Measurements from ENCODE around the gene TMED3.

The TMED3 gene

GRCh38 chr15:79322945-79323344 lies 12.0 kb downstream of the TMED3 start:
- TF ChIP-seq CTCF (IDR thresholded peaks at IDR 0.05; ENCODE audit: insufficient read depth, low read length, missing control alignments): no peak
- no peak for DNase-seq (ENCODE audit: low read depth, low spot score)
- CTCF ChIA-PET: interaction anchor here (10.8 kb wide), 1 partner anchor 16 kb away, joined by 76 read pairs; no protein-coding TSS in a partner anchor
- H3K4me3 ChIP-seq (ENCODE audit: low read depth, low read length): no peak overlapping the region
- POLR2A ChIA-PET: no interaction called here

GRCh38 chr15:79329171-79329611 lies 18.3 kb downstream of the TMED3 start:
- no peak for DNase-seq (ENCODE audit: low read depth, low spot score)
- H3K4me3 ChIP-seq (ENCODE audit: low read depth, low read length): no peak overlapping the region
- no peak for TF ChIP-seq CTCF (IDR thresholded peaks at IDR 0.05; ENCODE audit: insufficient read depth, low read length, missing control alignments)
- ChIA-PET POLR2A (no interaction called here), CTCF (interaction anchor here (10.8 kb wide), 1 partner anchor 10 kb away, joined by 76 read pairs; no protein-coding TSS in a partner anchor)

GRCh38 chr15:79332824-79333510 lies 22.1 kb downstream of the TMED3 start:
- POLR2A ChIA-PET: no interaction called here
- DNase-seq (ENCODE audit: low read depth, low spot score): no peak
- H3K4me3 ChIP-seq (ENCODE audit: low read depth, low read length): no peak overlapping the region
- CTCF ChIA-PET: interaction anchor here (10.4 kb wide), 1 partner anchor 522 kb away, joined by 482 read pairs; no protein-coding TSS in a partner anchor
- no peak for TF ChIP-seq CTCF (IDR thresholded peaks at IDR 0.05; ENCODE audit: insufficient read depth, low read length, missing control alignments)

GRCh38 chr15:79337591-79337990 lies 26.7 kb downstream of the TMED3 start:
- POLR2A ChIA-PET: no interaction called here
- TF ChIP-seq CTCF (IDR thresholded peaks at IDR 0.05; ENCODE audit: insufficient read depth, low read length, missing control alignments): no peak
- DNase-seq (ENCODE audit: low read depth, low spot score): no peak
- H3K4me3 ChIP-seq (ENCODE audit: low read depth, low read length): no peak overlapping the region
- CTCF ChIA-PET: interaction anchor here (0.9 to 10.4 kb wide), 12 partner anchors 12 to 517 kb away, joined by 3 to 482 read pairs (median 4); no protein-coding TSS in a partner anchor

GRCh38 chr15:79339588-79340314 lies 28.8 kb downstream of the TMED3 start:
- TF ChIP-seq CTCF (IDR thresholded peaks at IDR 0.05; ENCODE audit: insufficient read depth, low read length, missing control alignments): peak; percentile 74
- POLR2A ChIA-PET: interaction anchor here (1.6 kb wide), 1 partner anchor 514 kb away, joined by 3 read pairs; no protein-coding TSS in a partner anchor
- CTCF ChIA-PET: interaction anchor here (0.6 to 10.4 kb wide), 52 partner anchors 8 to 1927 kb away, joined by 3 to 482 read pairs (median 5); no protein-coding TSS in a partner anchor
- peak; percentile 21 for DNase-seq (ENCODE audit: low read depth, low spot score)
- H3K4me3 ChIP-seq (ENCODE audit: low read depth, low read length): no peak overlapping the region

GRCh38 chr15:79340315-79340602 lies 29.3 kb downstream of the TMED3 start:
- no peak for TF ChIP-seq CTCF (IDR thresholded peaks at IDR 0.05; ENCODE audit: insufficient read depth, low read length, missing control alignments)
- no peak overlapping the region for H3K4me3 ChIP-seq (ENCODE audit: low read depth, low read length)
- POLR2A ChIA-PET: interaction anchor here (1.6 kb wide), 1 partner anchor 513 kb away, joined by 3 read pairs; no protein-coding TSS in a partner anchor
- no peak for DNase-seq (ENCODE audit: low read depth, low spot score)
- CTCF ChIA-PET: interaction anchor here (0.6 to 10.4 kb wide), 42 partner anchors 10 to 969 kb away, joined by 3 to 482 read pairs (median 6); no protein-coding TSS in a partner anchor

Data from AG04449 (cell line).